HEK293T (cell line): Measurements from ENCODE around the gene MFSD2B.

Experiments used
- ARNT ChIP-seq: fragments of 450-650 bp; IDR thresholded peaks from 2 replicates; pipeline ENCODE4 v1.6.1; 2017; ENCODE audit warnings: mild to moderate bottlenecking
- ELF4 ChIP-seq: fragments of 450-650 bp; IDR thresholded peaks from 2 replicates; pipeline ENCODE4 v1.6.1; 2017; ENCODE audit warnings: antibody characterized with exemption
- FOXK2 ChIP-seq: fragments of 450-650 bp; IDR thresholded peaks from 2 replicates; pipeline ENCODE4 v1.6.1; 2016; ENCODE audit warnings: mild to moderate bottlenecking
- HDGF ChIP-seq: fragments of 450-650 bp; IDR thresholded peaks from 2 replicates; pipeline ENCODE4 v1.6.1; 2017; ENCODE audit warnings: antibody characterized with exemption, borderline replicate concordance
- L3MBTL2 ChIP-seq: fragments of 450-650 bp; conservative IDR thresholded peaks from 2 replicates; pipeline ENCODE4 v1.6.1; 2016; ENCODE audit warnings: mild to moderate bottlenecking
- PKNOX1 ChIP-seq: fragments of 450-650 bp; IDR thresholded peaks from 2 replicates; pipeline ENCODE4 v1.6.1; 2016
- SP1 ChIP-seq: fragments of 450-650 bp; IDR thresholded peaks from 2 replicates; pipeline ENCODE4 v1.6.1; 2017
- SUZ12 ChIP-seq: fragments of 450-650 bp; IDR thresholded peaks from 2 replicates; pipeline ENCODE4 v1.6.1; 2016; ENCODE audit warnings: mild to moderate bottlenecking
- TARDBP ChIP-seq: fragments of 450-650 bp; IDR thresholded peaks from 2 replicates; pipeline ENCODE4 v1.6.1; 2016
- ZNF384 ChIP-seq: fragments of 450-650 bp; IDR thresholded peaks from 2 replicates; pipeline ENCODE4 v1.6.1; 2016

GRCh38 chr2:24049485-24050021, 39.7 kb downstream of the MFSD2B start, which contains the start of gene FKBP1B:
- TF ChIP-seq FOXK2: no peak
- no peak for TF ChIP-seq TARDBP
- TF ChIP-seq ARNT: no peak
- TF ChIP-seq L3MBTL2: no peak
- TF ChIP-seq ELF4: no peak
- TF ChIP-seq PKNOX1: no peak
- TF ChIP-seq SUZ12: no peak
- no peak for TF ChIP-seq ZNF384
- no peak for TF ChIP-seq SP1
- TF ChIP-seq HDGF: no peak
